Subcutaneous abdominal adipose tissue (tissue), 5 donors: Measurements from ENCODE around the gene UHMK1.
"Not testable (repeated sequence)": the region's sequence is repeated elsewhere in the genome, so short reads cannot be mapped to it uniquely, and the experiment has no call there.

ENCODE experiments used
- H3K27ac ChIP-seq: one replicate; pipeline ENCODE4 v1.7.0; 2013; ENCODE audit warnings: low read depth, mild to moderate bottlenecking, inconsistent platforms, low read length, moderate library complexity
- H3K27me3 ChIP-seq, 5 donors: one replicate each; pipeline ENCODE4 v1.7.0; 2013; ENCODE audit warnings: low read length in 5 of 5, inconsistent platforms in 1 of 5; ENCODE audit not compliant: control insufficient read depth in 5 of 5, insufficient read depth in 4 of 5
- H3K36me3 ChIP-seq, 5 donors: one replicate each; pipeline ENCODE4 v1.7.0; 2013; ENCODE audit warnings: low read length in 5 of 5; ENCODE audit not compliant: control insufficient read depth in 5 of 5, insufficient read depth in 5 of 5
- H3K4me1 ChIP-seq, 5 donors: one replicate each; pipeline ENCODE4 v1.7.0; 2013; ENCODE audit warnings: low read length in 5 of 5, mild to moderate bottlenecking in 3 of 5, moderate library complexity in 1 of 5; ENCODE audit not compliant: control insufficient read depth in 5 of 5, insufficient read depth in 5 of 5
- H3K4me3 ChIP-seq, 5 donors: one replicate each; pipeline ENCODE4 v1.7.0; 2013; ENCODE audit warnings: low read length in 5 of 5, low read depth in 1 of 5
- H3K9ac ChIP-seq, 5 donors: one replicate each; pipeline ENCODE4 v1.7.0; 2013; ENCODE audit warnings: low read length in 5 of 5, mild to moderate bottlenecking in 4 of 5, moderate library complexity in 3 of 5
- H3K9me3 ChIP-seq, 5 donors: one replicate each; pipeline ENCODE4 v1.7.0; 2013; ENCODE audit warnings: low read length in 5 of 5; ENCODE audit not compliant: control insufficient read depth in 5 of 5
- donor health status: healthy.
- donor health status: healthy.
- donor health status: healthy.
- donor health status: healthy.
- donor health status: healthy.

Gene UHMK1

GRCh38 chr1:162497723-162498495 lies at the start of gene UHMK1:
Gene UHMK1 (plus strand): TSS chr1:162497818. CDS start chr1:162498001, 183 bp downstream.
- Histone ChIP-seq H3K9me3 (no peaks in the 10 kb centered on the region), H3K27ac (peak within 1 kb of the TSS; percentile 96), H3K4me3 (peak within 1 kb of the TSS; percentile 79 to 98 (median 95)), H3K27me3 (no peaks in the 10 kb centered on the region), H3K9ac (peak within 1 kb of the TSS; percentile 86 to 99 (median 94)), H3K36me3 (peaks cover 14 to 20% (median 15%) of the 10 kb centered on the region in 5 donors), H3K4me1 (peaks cover 0 to 34% (median 33%) of the 10 kb centered on the region in 5 donors)

GRCh38 chr1:162454361-162454760 lies 43.3 kb upstream of the UHMK1 start:
- H3K9ac ChIP-seq, H3K36me3 ChIP-seq, H3K27ac ChIP-seq, H3K9me3 ChIP-seq, H3K27me3 ChIP-seq, H3K4me1 ChIP-seq, H3K4me3 ChIP-seq: not testable (repeated sequence)

GRCh38 chr1:162456323-162456722 lies 41.3 kb upstream of the UHMK1 start:
- Histone ChIP-seq H3K9me3 (no peaks in the 10 kb centered on the region), H3K36me3 (no peaks in the 10 kb centered on the region), H3K27ac (no peak overlapping the region), H3K4me1 (peaks cover 0 to 7% (median 0%) of the 10 kb centered on the region in 5 donors), H3K27me3 (no peaks in the 10 kb centered on the region), H3K9ac (no peak overlapping the region), H3K4me3 (no peak overlapping the region)

- no peaks in the 10 kb centered on the region for H3K36me3 ChIP-seq
- H3K4me1 ChIP-seq = peaks cover 0 to 7% (median 0%) of the 10 kb centered on the region in 5 donors
- no peak overlapping the region for H3K27ac ChIP-seq
- no peaks in the 10 kb centered on the region for H3K9me3 ChIP-seq
- no peaks in the 10 kb centered on the region for H3K27me3 ChIP-seq
- no peak overlapping the region for H3K9ac ChIP-seq
- no peak overlapping the region for H3K4me3 ChIP-seq
Measured at GRCh38 chr1:162458236-162458635, 39.4 kb upstream of the UHMK1 start.

- H3K9me3 ChIP-seq, H3K27ac ChIP-seq, H3K27me3 ChIP-seq, H3K36me3 ChIP-seq, H3K9ac ChIP-seq, H3K4me3 ChIP-seq: not testable (repeated sequence)
- peaks cover 0 to 15% (median 2%) of the 10 kb centered on the region in 5 donors for H3K4me1 ChIP-seq
Measured at GRCh38 chr1:162462425-162462824, 35.2 kb upstream of the UHMK1 start.

GRCh38 chr1:162463021-162463420 lies 34.6 kb upstream of the UHMK1 start:
- Histone ChIP-seq H3K4me1 (peaks cover 0 to 21% (median 2%) of the 10 kb centered on the region in 5 donors), H3K27ac (no peak overlapping the region), H3K36me3 (no peaks in the 10 kb centered on the region), H3K4me3 (no peak overlapping the region), H3K27me3 (no peaks in the 10 kb centered on the region), H3K9me3 (no peaks in the 10 kb centered on the region), H3K9ac (peak overlapping the region in 1 of 5 donors; percentile 13)

GRCh38 chr1:162466797-162467196 lies 30.8 kb upstream of the UHMK1 start:
- H3K9ac ChIP-seq = no peak overlapping the region
- H3K4me1 ChIP-seq = peaks cover 0 to 18% (median 2%) of the 10 kb centered on the region in 5 donors
- H3K36me3 ChIP-seq = no peaks in the 10 kb centered on the region
- H3K27ac ChIP-seq = no peak overlapping the region
- H3K4me3 ChIP-seq = no peak overlapping the region
- no peaks in the 10 kb centered on the region for H3K9me3 ChIP-seq
- no peaks in the 10 kb centered on the region for H3K27me3 ChIP-seq

- Histone ChIP-seq H3K27ac (no peak overlapping the region), H3K4me3 (no peak overlapping the region), H3K27me3 (no peaks in the 10 kb centered on the region), H3K36me3 (no peaks in the 10 kb centered on the region), H3K4me1 (peaks cover 0 to 22% (median 5%) of the 10 kb centered on the region in 5 donors), H3K9ac (no peak overlapping the region), H3K9me3 (no peaks in the 10 kb centered on the region)
Measured at GRCh38 chr1:162470216-162470615, 27.4 kb upstream of the UHMK1 start.

- H3K9me3 ChIP-seq = peaks cover 0 to 5% (median 0%) of the 10 kb centered on the region in 5 donors
- H3K4me1 ChIP-seq = peaks cover 0 to 22% (median 6%) of the 10 kb centered on the region in 5 donors
- no peak overlapping the region for H3K27ac ChIP-seq
- no peak overlapping the region for H3K9ac ChIP-seq
- no peak overlapping the region for H3K4me3 ChIP-seq
- H3K36me3 ChIP-seq = no peaks in the 10 kb centered on the region
- H3K27me3 ChIP-seq = no peaks in the 10 kb centered on the region
Measured at GRCh38 chr1:162471290-162471853, 26.2 kb upstream of the UHMK1 start.

GRCh38 chr1:162475089-162475488 lies 22.5 kb upstream of the UHMK1 start:
- H3K27ac ChIP-seq = no peak overlapping the region
- no peaks in the 10 kb centered on the region for H3K27me3 ChIP-seq
- H3K9ac ChIP-seq = no peak overlapping the region
- no peaks in the 10 kb centered on the region for H3K36me3 ChIP-seq
- H3K9me3 ChIP-seq = peaks cover 0 to 11% (median 0%) of the 10 kb centered on the region in 5 donors
- no peak overlapping the region for H3K4me3 ChIP-seq
- H3K4me1 ChIP-seq = peaks cover 0 to 7% (median 4%) of the 10 kb centered on the region in 5 donors
